Chondrocyte (in vitro differentiated cells): Measurements from ENCODE around the gene F2RL2. TPM values are rescaled to one million over a fixed set of nuclear protein-coding genes. Genes with fewer than 3 reads are reported as not detected.

Experiments
- DNase-seq: peaks from one replicate; pipeline ENCODE4 v3.0.0; 2021; ENCODE audit warnings: mixed read lengths, low spot score
- H3K27ac Mint-ChIP-seq: one replicate; pipeline ENCODE4 v1.8.0; 2021; ENCODE audit warnings: mild to moderate bottlenecking, moderate library complexity, mixed read lengths; ENCODE audit not compliant: unreplicated experiment
- H3K27me3 Mint-ChIP-seq: 2 replicates; pipeline ENCODE4 v1.8.0; 2021; ENCODE audit warnings: low read depth, mixed read lengths
- H3K36me3 Mint-ChIP-seq: 2 replicates; pipeline ENCODE4 v1.8.0; 2021; ENCODE audit warnings: low read depth, mixed read lengths
- H3K4me1 Mint-ChIP-seq: 2 replicates; pipeline ENCODE4 v1.8.0; 2021; ENCODE audit warnings: low read depth, mild to moderate bottlenecking, mixed read lengths
- H3K4me3 Mint-ChIP-seq: one replicate; pipeline ENCODE4 v1.8.0; 2021; ENCODE audit warnings: mild to moderate bottlenecking, moderate library complexity, mixed read lengths; ENCODE audit not compliant: unreplicated experiment
- H3K9me3 Mint-ChIP-seq: 2 replicates; pipeline ENCODE4 v1.8.0; 2021; ENCODE audit warnings: low read depth, mixed read lengths
- CTCF ChIP-seq: fragments of 200-600 bp; sonication (generic); IDR thresholded peaks from 2 replicates; pipeline ENCODE4 v1.5.0; 2021; ENCODE audit warnings: antibody characterized with exemption, mild to moderate bottlenecking, moderate library complexity
- total RNA-seq: library from RNA; stranded (reverse); gene quantifications from 3 replicates; pipeline ENCODE4 v1.2.1, GENCODE V29; 2021

F2RL2 gene
- total RNA-seq, 1 donor from 2014 or later = 8.4 TPM

- Mint-ChIP-seq H3K27ac (no peak overlapping the region), H3K4me1 (peaks cover 39% of the 10 kb centered on the region), H3K9me3 (no peaks in the 10 kb centered on the region), H3K27me3 (no peaks in the 10 kb centered on the region), H3K4me3 (no peak overlapping the region), H3K36me3 (no peaks in the 10 kb centered on the region)
- DNase-seq = no peak
- TF ChIP-seq CTCF = peak; percentile 90
Measured at GRCh38 chr5:76641514-76642120, 18.4 kb upstream of the F2RL2 start.

- H3K36me3 Mint-ChIP-seq = no peaks in the 10 kb centered on the region
- TF ChIP-seq CTCF = no peak
- H3K4me1 Mint-ChIP-seq = peaks cover 46% of the 10 kb centered on the region
- peak overlapping the region; percentile 29 for H3K27ac Mint-ChIP-seq
- no peak overlapping the region for H3K4me3 Mint-ChIP-seq
- H3K9me3 Mint-ChIP-seq = no peaks in the 10 kb centered on the region
- no peak for DNase-seq
- no peaks in the 10 kb centered on the region for H3K27me3 Mint-ChIP-seq
Measured at GRCh38 chr5:76638479-76638878, 15.3 kb upstream of the F2RL2 start.

GRCh38 chr5:76637490-76637889 lies 14.3 kb upstream of the F2RL2 start:
- Mint-ChIP-seq H3K4me1 (peaks cover 36% of the 10 kb centered on the region), H3K36me3 (no peaks in the 10 kb centered on the region), H3K9me3 (no peaks in the 10 kb centered on the region), H3K4me3 (no peak overlapping the region), H3K27me3 (no peaks in the 10 kb centered on the region), H3K27ac (no peak overlapping the region)
- TF ChIP-seq CTCF = no peak
- no peak for DNase-seq

- peak; percentile 15 for TF ChIP-seq CTCF
- Mint-ChIP-seq H3K4me3 (no peak overlapping the region), H3K9me3 (peaks cover 2% of the 10 kb centered on the region), H3K27me3 (no peaks in the 10 kb centered on the region), H3K4me1 (peaks cover 23% of the 10 kb centered on the region), H3K27ac (no peak overlapping the region), H3K36me3 (no peaks in the 10 kb centered on the region)
- DNase-seq = no peak
Measured at GRCh38 chr5:76634661-76635060, 11.5 kb upstream of the F2RL2 start.

- H3K27me3 Mint-ChIP-seq = no peaks in the 10 kb centered on the region
- no peak overlapping the region for H3K4me3 Mint-ChIP-seq
- H3K27ac Mint-ChIP-seq = no peak overlapping the region
Measured at GRCh38 chr5:76626738-76627137, 3.5 kb upstream of the F2RL2 start.

More at GRCh38 chr5:76626738-76627137, 3.5 kb upstream of the F2RL2 start:
- DNase-seq = no peak
- Mint-ChIP-seq H3K9me3 (no peaks in the 10 kb centered on the region), H3K4me1 (peaks cover 18% of the 10 kb centered on the region), H3K36me3 (no peaks in the 10 kb centered on the region)
- no peak for TF ChIP-seq CTCF
